Loucy (cell line): Measurements from ENCODE around the gene NARS2.

Experiments used
- EZH2phosphoT487 ChIP-seq: fragments of 200-600 bp; IDR thresholded peaks from 2 replicates; pipeline ENCODE4 v1.6.1; 2018; ENCODE audit warnings: antibody characterized with exemption, mild to moderate bottlenecking, moderate library complexity, borderline replicate concordance
- TF ChIP-seq, protein P1 (sequence below): fragments of 200-600 bp; sonication (generic); conservative IDR thresholded peaks from 2 replicates; pipeline ENCODE4 v1.5.1; 2014; ENCODE audit warnings: mild to moderate bottlenecking, antibody characterized with exemption, low read length

DNA sequence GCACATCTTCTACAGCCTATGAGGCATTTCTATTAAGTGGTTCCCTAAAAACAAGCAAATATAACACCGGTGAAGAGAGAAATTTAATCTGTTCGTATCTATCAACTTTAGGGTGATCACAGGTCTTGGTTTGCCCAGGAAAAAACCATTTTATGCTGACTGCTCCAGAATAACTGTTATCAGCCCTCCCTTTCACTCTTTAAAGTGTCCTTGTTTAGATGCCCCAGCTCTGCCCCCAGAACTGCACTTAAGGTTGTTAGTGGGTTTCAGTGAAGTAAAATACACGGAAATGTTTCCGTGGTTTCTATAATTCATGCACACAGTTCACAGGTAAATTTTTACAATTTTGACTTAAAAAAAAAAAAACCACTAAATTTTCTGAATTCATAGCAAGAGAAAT, 70.0 kb downstream of the NARS2 start:
- TF ChIP-seq, protein P1, sequence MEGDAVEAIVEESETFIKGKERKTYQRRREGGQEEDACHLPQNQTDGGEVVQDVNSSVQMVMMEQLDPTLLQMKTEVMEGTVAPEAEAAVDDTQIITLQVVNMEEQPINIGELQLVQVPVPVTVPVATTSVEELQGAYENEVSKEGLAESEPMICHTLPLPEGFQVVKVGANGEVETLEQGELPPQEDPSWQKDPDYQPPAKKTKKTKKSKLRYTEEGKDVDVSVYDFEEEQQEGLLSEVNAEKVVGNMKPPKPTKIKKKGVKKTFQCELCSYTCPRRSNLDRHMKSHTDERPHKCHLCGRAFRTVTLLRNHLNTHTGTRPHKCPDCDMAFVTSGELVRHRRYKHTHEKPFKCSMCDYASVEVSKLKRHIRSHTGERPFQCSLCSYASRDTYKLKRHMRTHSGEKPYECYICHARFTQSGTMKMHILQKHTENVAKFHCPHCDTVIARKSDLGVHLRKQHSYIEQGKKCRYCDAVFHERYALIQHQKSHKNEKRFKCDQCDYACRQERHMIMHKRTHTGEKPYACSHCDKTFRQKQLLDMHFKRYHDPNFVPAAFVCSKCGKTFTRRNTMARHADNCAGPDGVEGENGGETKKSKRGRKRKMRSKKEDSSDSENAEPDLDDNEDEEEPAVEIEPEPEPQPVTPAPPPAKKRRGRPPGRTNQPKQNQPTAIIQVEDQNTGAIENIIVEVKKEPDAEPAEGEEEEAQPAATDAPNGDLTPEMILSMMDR, result no peak
- no peak for TF ChIP-seq EZH2phosphoT487
